ENCODE results near the gene AP4M1.

DNA sequence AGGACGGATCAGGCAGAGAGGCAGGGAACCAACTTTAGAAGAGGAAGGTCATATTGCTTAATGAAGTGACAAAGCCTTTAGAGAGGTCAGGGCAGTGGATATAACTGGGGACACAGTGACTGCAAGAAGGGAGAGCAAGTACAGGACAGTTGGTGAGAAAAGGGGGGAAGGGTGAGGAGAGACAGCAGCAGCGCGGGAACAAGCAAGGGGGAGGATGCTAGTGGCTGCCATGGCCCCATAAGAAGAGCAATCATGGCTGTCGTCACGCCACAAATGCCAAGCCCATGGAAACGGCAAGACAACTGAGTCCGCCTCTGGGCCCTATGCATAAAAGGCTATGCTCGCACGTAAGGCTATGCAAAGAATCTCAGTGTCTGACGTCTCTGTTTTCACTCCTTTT, 29.0 kb upstream of the AP4M1 start:
- TF ChIP-seq, protein P1, sequence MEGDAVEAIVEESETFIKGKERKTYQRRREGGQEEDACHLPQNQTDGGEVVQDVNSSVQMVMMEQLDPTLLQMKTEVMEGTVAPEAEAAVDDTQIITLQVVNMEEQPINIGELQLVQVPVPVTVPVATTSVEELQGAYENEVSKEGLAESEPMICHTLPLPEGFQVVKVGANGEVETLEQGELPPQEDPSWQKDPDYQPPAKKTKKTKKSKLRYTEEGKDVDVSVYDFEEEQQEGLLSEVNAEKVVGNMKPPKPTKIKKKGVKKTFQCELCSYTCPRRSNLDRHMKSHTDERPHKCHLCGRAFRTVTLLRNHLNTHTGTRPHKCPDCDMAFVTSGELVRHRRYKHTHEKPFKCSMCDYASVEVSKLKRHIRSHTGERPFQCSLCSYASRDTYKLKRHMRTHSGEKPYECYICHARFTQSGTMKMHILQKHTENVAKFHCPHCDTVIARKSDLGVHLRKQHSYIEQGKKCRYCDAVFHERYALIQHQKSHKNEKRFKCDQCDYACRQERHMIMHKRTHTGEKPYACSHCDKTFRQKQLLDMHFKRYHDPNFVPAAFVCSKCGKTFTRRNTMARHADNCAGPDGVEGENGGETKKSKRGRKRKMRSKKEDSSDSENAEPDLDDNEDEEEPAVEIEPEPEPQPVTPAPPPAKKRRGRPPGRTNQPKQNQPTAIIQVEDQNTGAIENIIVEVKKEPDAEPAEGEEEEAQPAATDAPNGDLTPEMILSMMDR (IDR thresholded peaks at IDR 0.05): no peak
- no peak for TF ChIP-seq POLR2A (IDR thresholded peaks at IDR 0.05)

Data from gastroesophageal sphincter (tissue), 3 donors.